Measurements from ENCODE around the gene RHBDD3.
"Not testable (repeated sequence)": the region's sequence is repeated elsewhere in the genome, so short reads cannot be mapped to it uniquely, and the experiment has no call there.

The RHBDD3 gene

GRCh38 chr22:29247891-29248290, 19.9 kb downstream of the RHBDD3 start:
- not testable (repeated sequence) for DNase-seq (ENCODE audit: low read depth)

GRCh38 chr22:29245626-29246385, 22.0 kb downstream of the RHBDD3 start:
- DNase-seq (ENCODE audit: low read depth), result no peak

GRCh38 chr22:29244785-29245625, 22.8 kb downstream of the RHBDD3 start:
- no peak for DNase-seq (ENCODE audit: low read depth)

GRCh38 chr22:29243874-29244446, 23.8 kb downstream of the RHBDD3 start:
- DNase-seq (ENCODE audit: low read depth), result no peak

- not testable (repeated sequence) for DNase-seq (ENCODE audit: low read depth)
Observed at GRCh38 chr22:29240481-29240880, 27.3 kb downstream of the RHBDD3 start.

- no peak for DNase-seq (ENCODE audit: low read depth)
Observed at GRCh38 chr22:29233277-29233877, 34.4 kb downstream of the RHBDD3 start.

GRCh38 chr22:29231971-29232959, 35.5 kb downstream of the RHBDD3 start:
- no peak for DNase-seq (ENCODE audit: low read depth)

GRCh38 chr22:29230972-29231875, 36.6 kb downstream of the RHBDD3 start:
- DNase-seq (ENCODE audit: low read depth), result no peak

GRCh38 chr22:29226351-29226981, 41.3 kb downstream of the RHBDD3 start:
- no peak for DNase-seq (ENCODE audit: low read depth)

- no peak for DNase-seq (ENCODE audit: low read depth)
Observed at GRCh38 chr22:29225422-29226090, 42.2 kb downstream of the RHBDD3 start.

- no peak for DNase-seq (ENCODE audit: low read depth)
Observed at GRCh38 chr22:29224859-29225410, 42.8 kb downstream of the RHBDD3 start.

GRCh38 chr22:29224121-29224858, 43.5 kb downstream of the RHBDD3 start:
- no peak for DNase-seq (ENCODE audit: low read depth)

GRCh38 chr22:29219881-29220670, 47.7 kb downstream of the RHBDD3 start:
- DNase-seq (ENCODE audit: low read depth), result no peak

GRCh38 chr22:29219409-29219782, 48.4 kb downstream of the RHBDD3 start:
- DNase-seq (ENCODE audit: low read depth), result not testable (repeated sequence)

GRCh38 chr22:29218758-29219408, 48.9 kb downstream of the RHBDD3 start:
- DNase-seq (ENCODE audit: low read depth), result no peak

GRCh38 chr22:29217827-29218757, 49.7 kb downstream of the RHBDD3 start:
- DNase-seq (ENCODE audit: low read depth), result no peak

All from GM04503 (cell line).